Gastroesophageal sphincter (tissue), 4 donors: ENCODE measurements around the gene BAZ2B. TPM values are rescaled to one million over a fixed set of nuclear protein-coding genes. Genes with fewer than 3 reads are reported as not detected.

Experiments used
- ATAC-seq: fragments of 150-250 bp; one replicate; pipeline ENCODE4 v1.9.1; 2016; ENCODE audit warnings: mild to moderate bottlenecking, moderate library complexity
- H3K27ac ChIP-seq, 4 donors: fragments of 200-600 bp; sonication (generic) in 3 of 4; 1 replicate in 3 of 4; 2 replicates in 1 of 4; pipeline ENCODE4 v1.5.1; 2016 to 2019
- H3K27me3 ChIP-seq: fragments of 200-600 bp; sonication (generic); one replicate; pipeline ENCODE4 v1.5.1; 2019
- H3K36me3 ChIP-seq, 2 donors: fragments of 200-600 bp; sonication (generic); one replicate each; pipeline ENCODE4 v1.5.1; 2019; ENCODE audit warnings: control low read depth in 1 of 2
- H3K4me1 ChIP-seq, 3 donors: fragments of 200-600 bp; sonication (generic); 1 replicate in 2 of 3; 2 replicates in 1 of 3; pipeline ENCODE4 v1.5.1; 2016 to 2019; ENCODE audit warnings: control low read depth in 2 of 3
- H3K4me3 ChIP-seq, 2 donors: fragments of 200-600 bp; sonication (generic); one replicate each; pipeline ENCODE4 v1.5.1; 2019; ENCODE audit warnings: mild to moderate bottlenecking in 1 of 2, moderate library complexity in 1 of 2
- H3K9me3 ChIP-seq, 3 donors: fragments of 200-600 bp; sonication (generic); one replicate each; pipeline ENCODE4 v1.5.1; 2017 to 2019; ENCODE audit warnings: control low read depth in 2 of 3
- CTCF ChIP-seq, 4 experiments: fragments of 200-600 bp in 2 of 4; fragments of 450-650 bp in 2 of 4; sonication (generic) in 1 of 4; IDR thresholded peaks; one replicate each; pipeline ENCODE4 v1.5.1; 2017 to 2019; ENCODE audit warnings: antibody characterized with exemption in 4 of 4, mild to moderate bottlenecking in 2 of 4, moderate library complexity in 2 of 4
- EP300 ChIP-seq: sonication (generic); formaldehyde crosslinking; IDR thresholded peaks from one replicate; pipeline ENCODE4 v1.6.1; 2017; ENCODE audit warnings: antibody characterized with exemption, mild to moderate bottlenecking
- POLR2A ChIP-seq, 2 donors: fragments of 450-650 bp; IDR thresholded peaks; one replicate each; pipeline ENCODE4 v1.6.1; 2017; ENCODE audit warnings: antibody characterized with exemption in 2 of 2, mild to moderate bottlenecking in 2 of 2, moderate library complexity in 1 of 2
- POLR2AphosphoS5 ChIP-seq: sonication (generic); formaldehyde crosslinking; IDR thresholded peaks from one replicate; pipeline ENCODE4 v1.6.1; 2017; ENCODE audit warnings: antibody characterized with exemption
- WGBS, 2 donors: methylation state at CpG; one replicate each; pipeline ENCODE4 v1.1.5; 2018; ENCODE audit warnings: low coverage in 1 of 2; 5-methylcytosine and 5-hydroxymethylcytosine counted together
- total RNA-seq, 4 donors: library from RNA; depleted of rRNA; stranded (reverse); fragments of >200 nt; gene quantifications; one replicate each; pipeline ENCODE4 v1.1.0, GENCODE V29; 2016

Gene BAZ2B
- total RNA-seq, result 100 to 1,000 TPM in 2 of 4 donors, 10 to 100 TPM in 2; 77.9 to 198 (median 113) TPM

DNA sequence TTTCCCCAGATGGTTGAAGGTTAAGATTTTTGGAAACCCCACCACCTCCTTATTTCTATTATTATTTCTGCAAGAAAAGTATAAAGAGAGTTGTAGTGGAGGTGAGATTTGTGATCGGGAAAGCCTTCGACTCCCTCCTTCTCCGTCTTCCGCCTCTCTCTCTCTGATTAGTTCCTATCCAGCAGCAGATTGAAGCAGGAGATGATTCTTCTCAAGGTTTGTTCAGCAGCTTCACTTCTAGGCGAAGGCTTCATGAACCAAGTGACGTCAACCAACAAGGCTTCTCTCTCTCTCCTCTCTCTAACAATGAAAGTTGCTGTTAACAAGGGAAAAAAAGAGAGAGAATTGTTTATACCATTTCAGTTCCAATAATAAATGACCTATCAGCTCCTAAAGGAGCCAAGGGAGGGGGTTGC, at the start of gene BAZ2B:
Gene BAZ2B, minus strand, starts transcription at position 263 of the 416 bp plus-strand sequence. CDS start 137,829 bp downstream, outside the sequence.
- peak; percentile 50 for ATAC-seq
- no peaks in the 10 kb centered on the region for H3K36me3 ChIP-seq
- H3K27me3 ChIP-seq, result no peaks in the 10 kb centered on the region
- WGBS, 2 donors, result 0 to 7% methylated on average over 6 of the region's 6 CpGs
- peak within 1 kb of the TSS; percentile 91 to 100 (median 98) for H3K27ac ChIP-seq
- no peaks in the 10 kb centered on the region for H3K9me3 ChIP-seq
- H3K4me3 ChIP-seq, result peak within 1 kb of the TSS; percentile 75 to 92
- H3K4me1 ChIP-seq, result peaks cover 3 to 40% (median 14%) of the 10 kb centered on the region in 3 donors
- no peak for TF ChIP-seq CTCF (IDR thresholded peaks at IDR 0.05)
- TF ChIP-seq POLR2A (IDR thresholded peaks at IDR 0.05), result peak; percentile 23 to 32
- peak; percentile 46 for TF ChIP-seq POLR2AphosphoS5

DNA sequence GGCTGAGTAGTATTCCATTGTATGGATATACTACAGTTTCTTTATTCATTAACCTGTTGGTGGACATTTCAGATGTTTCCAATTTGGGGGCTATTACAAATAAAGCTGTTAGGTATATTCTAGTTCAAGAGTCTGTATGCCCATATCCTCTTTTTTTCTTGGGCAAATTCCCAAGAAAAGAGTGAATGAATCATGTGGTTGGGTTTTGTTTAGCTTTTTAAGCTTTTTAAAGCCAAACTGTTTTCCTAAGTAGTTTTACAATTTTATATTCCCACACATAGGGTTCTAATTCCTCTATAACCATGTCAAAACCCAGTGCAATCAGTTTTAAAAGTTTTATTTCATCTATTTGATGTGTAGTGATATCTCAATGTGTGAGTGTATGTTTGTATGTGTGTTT, 44.9 kb upstream of the BAZ2B start:
- no peak for TF ChIP-seq EP300
- ATAC-seq, result no peak
- no peaks in the 10 kb centered on the region for H3K36me3 ChIP-seq
- no peak overlapping the region for H3K27ac ChIP-seq
- H3K4me3 ChIP-seq, result no peak overlapping the region
- H3K9me3 ChIP-seq, result no peaks in the 10 kb centered on the region
- H3K27me3 ChIP-seq, result no peaks in the 10 kb centered on the region
- no peaks in the 10 kb centered on the region for H3K4me1 ChIP-seq

GRCh38 chr2:159658881-159659873, 42.8 kb upstream of the BAZ2B start:
- 67 to 73% methylated on average over 3 to 6 of the region's 6 CpGs for WGBS, 2 donors
- Histone ChIP-seq H3K9me3 (no peaks in the 10 kb centered on the region), H3K4me3 (no peak overlapping the region), H3K27ac (no peak overlapping the region), H3K4me1 (no peaks in the 10 kb centered on the region), H3K36me3 (no peaks in the 10 kb centered on the region), H3K27me3 (no peaks in the 10 kb centered on the region)
- TF ChIP-seq POLR2AphosphoS5, result peak; percentile 56
- no peak for TF ChIP-seq POLR2A (IDR thresholded peaks at IDR 0.05)
- peak; percentile 83 for ATAC-seq

DNA sequence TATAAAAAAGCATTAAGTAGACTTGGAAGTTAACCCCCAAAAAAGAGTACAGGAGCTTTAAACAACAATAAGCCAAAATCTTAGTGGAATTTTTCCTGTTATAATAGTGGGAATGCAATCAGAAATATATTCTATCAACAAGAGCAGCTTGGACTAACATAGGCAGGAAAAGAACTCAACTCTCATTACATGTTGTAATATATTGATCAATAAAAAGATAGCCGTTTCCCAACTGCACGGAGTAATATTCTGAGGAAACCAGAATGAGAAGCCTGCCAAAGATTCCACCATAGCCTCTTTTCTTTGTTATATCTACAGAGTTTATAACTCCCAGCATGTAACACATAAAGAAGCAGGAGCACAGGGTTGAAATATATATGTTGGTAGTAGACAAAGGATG, 37.6 kb upstream of the BAZ2B start:
- ATAC-seq, result no peak
- no peaks in the 10 kb centered on the region for H3K4me1 ChIP-seq
- WGBS, 2 donors, result 86 to 96% methylated on average over 2 of the region's 2 CpGs
- H3K4me3 ChIP-seq, result no peak overlapping the region
- H3K27me3 ChIP-seq, result no peaks in the 10 kb centered on the region
- H3K9me3 ChIP-seq, result no peaks in the 10 kb centered on the region
- TF ChIP-seq POLR2A (IDR thresholded peaks at IDR 0.05) (no peak), EP300 (no peak), CTCF (IDR thresholded peaks at IDR 0.05) (no peak), POLR2AphosphoS5 (no peak)
- no peaks in the 10 kb centered on the region for H3K36me3 ChIP-seq
- H3K27ac ChIP-seq, result no peak overlapping the region

GRCh38 chr2:159651884-159652283, 35.5 kb upstream of the BAZ2B start:
- no peak overlapping the region for H3K4me3 ChIP-seq
- H3K27me3 ChIP-seq, result no peaks in the 10 kb centered on the region
- H3K36me3 ChIP-seq, result no peaks in the 10 kb centered on the region
- no peaks in the 10 kb centered on the region for H3K4me1 ChIP-seq
- no peaks in the 10 kb centered on the region for H3K9me3 ChIP-seq
- 85 to 87% methylated on average over 1 of the region's 1 CpG for WGBS, 2 donors
- no peak for ATAC-seq
- TF ChIP-seq POLR2AphosphoS5, result no peak
- no peak for TF ChIP-seq CTCF (IDR thresholded peaks at IDR 0.05)
- TF ChIP-seq EP300, result no peak
- no peak for TF ChIP-seq POLR2A (IDR thresholded peaks at IDR 0.05)
- H3K27ac ChIP-seq, result no peak overlapping the region

DNA sequence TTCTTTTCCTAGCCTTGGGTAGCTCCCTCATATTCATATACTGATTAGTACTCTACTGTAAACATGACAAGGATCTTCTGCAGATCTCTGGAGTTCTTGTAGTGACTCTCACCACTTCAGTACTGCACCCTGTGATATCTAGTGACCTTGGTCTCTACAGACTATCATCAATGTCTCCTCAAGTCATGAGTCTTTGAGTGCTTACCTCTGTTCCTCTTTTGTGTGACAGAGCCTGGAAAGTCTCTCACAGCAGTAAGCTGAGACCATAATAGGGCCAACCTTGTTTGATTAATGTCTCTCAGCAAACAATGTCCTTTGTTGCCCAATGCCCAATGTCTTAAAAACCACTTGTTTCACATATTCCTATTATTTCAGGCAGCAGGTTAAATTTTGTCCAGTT, 34.2 kb upstream of the BAZ2B start:
- H3K36me3 ChIP-seq, result no peaks in the 10 kb centered on the region
- no peak for TF ChIP-seq EP300
- no peak for TF ChIP-seq POLR2A (IDR thresholded peaks at IDR 0.05)
- no peak overlapping the region for H3K27ac ChIP-seq
- H3K27me3 ChIP-seq, result no peaks in the 10 kb centered on the region
- H3K9me3 ChIP-seq, result no peaks in the 10 kb centered on the region
- H3K4me1 ChIP-seq, result no peaks in the 10 kb centered on the region
- ATAC-seq, result no peak
- no peak overlapping the region for H3K4me3 ChIP-seq
